ENCODE data around the gene BIRC6. TPM values are rescaled to one million over a fixed set of nuclear protein-coding genes. Genes with fewer than 3 reads are reported as not detected.

The BIRC6 gene
- total and polyA plus RNA-seq, 2 of the 8 experiments (the other 6 are each of a cell fraction or from before 2014, with no cell fraction given) = 32.5 to 69.5 TPM

DNA sequence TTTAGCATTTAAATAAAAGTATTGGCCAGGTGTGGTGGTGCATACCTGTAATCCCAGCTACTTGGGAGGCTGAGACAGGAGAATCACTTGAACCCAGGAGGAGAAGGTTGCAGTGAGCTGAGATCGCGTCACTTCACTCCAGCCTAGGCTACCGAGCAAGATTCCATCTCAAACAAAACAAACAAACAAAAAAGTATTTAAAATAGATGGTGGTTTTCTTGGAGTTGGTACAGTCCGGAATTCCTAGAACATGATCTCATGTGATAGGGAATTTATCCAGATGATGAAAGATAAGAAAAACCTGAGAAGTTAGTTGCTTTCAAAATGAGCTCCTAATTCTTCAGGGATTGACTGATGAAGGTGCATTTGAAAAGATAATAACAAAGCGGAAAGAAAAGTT lies 62.0 kb downstream of the BIRC6 start:
- Histone ChIP-seq H3K23ac (ENCODE audit: insufficient read length) (no peak overlapping the region), H3K4me3 (ENCODE audit: extremely low read depth in 1 of 4, insufficient read depth in 2 of 4, low read depth in 3 of 4, low read length in 4 of 4) (no peak overlapping the region), H3K56ac (replicated peaks; ENCODE audit: insufficient read length, low read depth, low read length) (no peak overlapping the region), H2BK120ac (replicated peaks; ENCODE audit: low read depth, low read length) (no peak overlapping the region), H2AFZ (ENCODE audit: low read length) (no peak overlapping the region), H3K4me1 (replicated peaks in 1 of 4; ENCODE audit: control insufficient read depth in 3 of 4, insufficient read depth in 4 of 4, low read length in 3 of 4) (no peaks in the 10 kb centered on the region; a peak in 1 of 7 replicates), H2BK15ac (ENCODE audit: low read length) (no peak overlapping the region), H3K79me1 (ENCODE audit: low read depth, low read length) (no peaks in the 10 kb centered on the region), H2BK12ac (ENCODE audit: low read depth, low read length) (no peak overlapping the region), H3K23me2 (ENCODE audit: low read depth, low read length) (no peaks in the 10 kb centered on the region), H2BK5ac (ENCODE audit: low read depth, low read length) (no peak overlapping the region), H3K27me3 (replicated peaks in 1 of 4; ENCODE audit: control insufficient read depth in 3 of 4, extremely low read depth in 1 of 4, insufficient read depth in 3 of 4, low read length in 3 of 4) (no peaks in the 10 kb centered on the region), H3K4me2 (ENCODE audit: insufficient read depth in 1 of 2, low read depth in 2 of 2, low read length in 2 of 2) (no peak overlapping the region), H3K18ac (ENCODE audit: extremely low read depth, low read length) (no peak overlapping the region), H3K27ac (ENCODE audit: low read depth, low read length) (no peak overlapping the region), H4K20me1 (replicated peaks in 1 of 2; ENCODE audit: control insufficient read depth in 1 of 2, insufficient read depth in 2 of 2, low read length in 2 of 2) (peaks cover 0 to 2% of the 10 kb centered on the region in 2 experiments), H3K9me3 (ENCODE audit: insufficient read depth in 2 of 2, low read depth in 1 of 2, low read length in 1 of 2) (no peaks in the 10 kb centered on the region), H3K4ac (replicated peaks; ENCODE audit: insufficient read length, low read depth, low read length) (no peak overlapping the region), H2AK5ac (ENCODE audit: low read depth, low read length) (no peak overlapping the region), H4K8ac (ENCODE audit: extremely low read depth, insufficient read depth, low read length) (no peak overlapping the region), H4K5ac (ENCODE audit: insufficient read length, low read depth, low read length) (no peak overlapping the region), H3K79me2 (ENCODE audit: control insufficient read depth in 1 of 2, insufficient read depth in 2 of 2, low read length in 2 of 2) (peaks cover 0 to 60% of the 10 kb centered on the region in 2 experiments; a peak in 2 of 4 replicates), H4K91ac (replicated peaks; ENCODE audit: insufficient read length, low read length) (no peak overlapping the region), H3K36me3 (ENCODE audit: control insufficient read depth in 2 of 4, insufficient read depth in 4 of 4, low read length in 3 of 4) (peaks cover 0 to 27% (median 11%) of the 10 kb centered on the region in 4 experiments; a peak in 6 of 8 replicates), H2BK20ac (ENCODE audit: low read length) (no peak overlapping the region), H3K9ac (replicated peaks in 1 of 4; ENCODE audit: extremely low read depth in 1 of 4, low read depth in 3 of 4, low read length in 3 of 4) (no peak overlapping the region), H3K14ac (ENCODE audit: insufficient read length) (no peak overlapping the region)
- FAIRE-seq (no peak), DNase-seq (ENCODE audit: low read depth in 1 of 2, low spot score in 2 of 2) (no peak)
- WGBS, 2 experiments (ENCODE audit: extremely low coverage in 1 of 2, insufficient coverage in 1 of 2, insufficient read length in 1 of 2, insufficient replicate concordance in 2 of 2, low coverage in 1 of 2, low lambda C conversion rate in 2 of 2, missing lambda C conversion rate in 1 of 2) = 90% methylated on average over 5 of the region's 5 CpGs; no CpG with 5 or more reads in 1 of the 2 experiments
- CTCF ChIA-PET (ENCODE audit: partially characterized antibody) = no interaction called here
- POLR2A ChIA-PET (ENCODE audit: partially characterized antibody) = no interaction called here
- no peak for TF ChIP-seq BACH1 (IDR thresholded peaks at IDR 0.05; ENCODE audit: low read length)
- no peak for TF ChIP-seq BCL11A (IDR thresholded peaks at IDR 0.05; ENCODE audit: low read depth in 2 of 2, low read length in 2 of 2)
- TF ChIP-seq GTF2F1 (IDR thresholded peaks at IDR 0.05; ENCODE audit: borderline replicate concordance, low read depth, low read length) = no peak
- TF ChIP-seq, protein P1, sequence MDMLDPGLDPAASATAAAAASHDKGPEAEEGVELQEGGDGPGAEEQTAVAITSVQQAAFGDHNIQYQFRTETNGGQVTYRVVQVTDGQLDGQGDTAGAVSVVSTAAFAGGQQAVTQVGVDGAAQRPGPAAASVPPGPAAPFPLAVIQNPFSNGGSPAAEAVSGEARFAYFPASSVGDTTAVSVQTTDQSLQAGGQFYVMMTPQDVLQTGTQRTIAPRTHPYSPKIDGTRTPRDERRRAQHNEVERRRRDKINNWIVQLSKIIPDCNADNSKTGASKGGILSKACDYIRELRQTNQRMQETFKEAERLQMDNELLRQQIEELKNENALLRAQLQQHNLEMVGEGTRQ (IDR thresholded peaks at IDR 0.05; ENCODE audit: low read length) = no peak
- TF ChIP-seq, protein P2, sequence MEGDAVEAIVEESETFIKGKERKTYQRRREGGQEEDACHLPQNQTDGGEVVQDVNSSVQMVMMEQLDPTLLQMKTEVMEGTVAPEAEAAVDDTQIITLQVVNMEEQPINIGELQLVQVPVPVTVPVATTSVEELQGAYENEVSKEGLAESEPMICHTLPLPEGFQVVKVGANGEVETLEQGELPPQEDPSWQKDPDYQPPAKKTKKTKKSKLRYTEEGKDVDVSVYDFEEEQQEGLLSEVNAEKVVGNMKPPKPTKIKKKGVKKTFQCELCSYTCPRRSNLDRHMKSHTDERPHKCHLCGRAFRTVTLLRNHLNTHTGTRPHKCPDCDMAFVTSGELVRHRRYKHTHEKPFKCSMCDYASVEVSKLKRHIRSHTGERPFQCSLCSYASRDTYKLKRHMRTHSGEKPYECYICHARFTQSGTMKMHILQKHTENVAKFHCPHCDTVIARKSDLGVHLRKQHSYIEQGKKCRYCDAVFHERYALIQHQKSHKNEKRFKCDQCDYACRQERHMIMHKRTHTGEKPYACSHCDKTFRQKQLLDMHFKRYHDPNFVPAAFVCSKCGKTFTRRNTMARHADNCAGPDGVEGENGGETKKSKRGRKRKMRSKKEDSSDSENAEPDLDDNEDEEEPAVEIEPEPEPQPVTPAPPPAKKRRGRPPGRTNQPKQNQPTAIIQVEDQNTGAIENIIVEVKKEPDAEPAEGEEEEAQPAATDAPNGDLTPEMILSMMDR (IDR thresholded peaks at IDR 0.05; ENCODE audit: control extremely low read depth in 1 of 3, insufficient read depth in 1 of 3, low read depth in 1 of 3, low read length in 3 of 3) = no peak
- TF ChIP-seq HDAC2 (IDR thresholded peaks at IDR 0.05; ENCODE audit: borderline replicate concordance in 1 of 2, low read depth in 2 of 2, low read length in 2 of 2) = no peak
- TF ChIP-seq KDM5A (IDR thresholded peaks at IDR 0.05; ENCODE audit: low read length) = no peak
- TF ChIP-seq CREB1 (IDR thresholded peaks at IDR 0.05) = no peak

Measured in H1 (cell line).